ENCODE results near the gene TCAIM. TPM values are rescaled to one million over a fixed set of nuclear protein-coding genes. Genes with fewer than 3 reads are reported as not detected.

Gene TCAIM
- total and polyA plus RNA-seq, 2 donors (not counting 3 experiments of a cell fraction or from before 2014, with no cell fraction given): 9.2 to 18.2 TPM

GRCh38 chr3:44424758-44425157 lies 86.2 kb downstream of the TCAIM start:
- POLR2A ChIA-PET: no interaction called here
- TF ChIP-seq POLR2AphosphoS5 (IDR thresholded peaks at IDR 0.05; ENCODE audit: insufficient read depth, low read depth, low read length) (no peak), FOS (IDR thresholded peaks at IDR 0.05; ENCODE audit: borderline replicate concordance, insufficient read depth, low read length) (no peak), JUN (IDR thresholded peaks at IDR 0.05; ENCODE audit: borderline replicate concordance, insufficient read depth, insufficient read length, low read depth) (no peak), EZH2 (IDR thresholded peaks at IDR 0.05; ENCODE audit: borderline replicate concordance, low read depth, low read length, severe bottlenecking) (no peak)
- dilution Hi-C loops (cut with MboI; ENCODE audit: extremely low pct_ligation_motif_present, low sequenced_read_pairs): no loop called here
- Histone ChIP-seq H3K27me3 (ENCODE audit: control insufficient read depth in 2 of 2, insufficient read depth in 2 of 2, low read length in 2 of 2) (no peaks in the 10 kb centered on the region), H3K4me1 (ENCODE audit: control insufficient read depth, extremely low read depth, insufficient read depth, low read length) (no peaks in the 10 kb centered on the region), H3K9ac (replicated peaks; ENCODE audit: extremely low read depth, insufficient read depth, low read length) (no peak overlapping the region), H3K27ac (ENCODE audit: insufficient read depth, low read depth, low read length) (no peak overlapping the region), H3K79me2 (ENCODE audit: control insufficient read depth, insufficient read depth, low read length) (no peaks in the 10 kb centered on the region), H4K20me1 (replicated peaks; ENCODE audit: control insufficient read depth, extremely low read depth, insufficient read depth, low read length) (no peaks in the 10 kb centered on the region), H3K4me2 (ENCODE audit: insufficient read depth, low read length) (no peak overlapping the region), H3K9me1 (replicated peaks; ENCODE audit: control insufficient read depth, extremely low read depth, insufficient read depth, low read length) (no peaks in the 10 kb centered on the region), H3K36me3 (ENCODE audit: control insufficient read depth in 2 of 2, extremely low read depth in 1 of 2, insufficient read depth in 2 of 2, low read length in 2 of 2) (no peaks in the 10 kb centered on the region), H3K9me3 (replicated peaks; ENCODE audit: control insufficient read depth, insufficient read depth, low read length) (no peaks in the 10 kb centered on the region), H3K4me3 (replicated peaks in 1 of 3; ENCODE audit: insufficient read depth in 1 of 3, low read depth in 1 of 3, low read length in 3 of 3) (no peak overlapping the region), H2AFZ (ENCODE audit: low read depth, low read length) (no peak overlapping the region)
- no TSS peak for BruUV-seq (replicated peaks)
- FAIRE-seq (no peak), DNase-seq (ENCODE audit: low read depth, low spot score) (no peak)
- CTCF ChIA-PET: interaction anchor here (1.2 to 1.3 kb wide), 2 partner anchors 15 to 17 kb away, joined by 3 to 5 read pairs; no protein-coding TSS in a partner anchor
- intact Hi-C loops (cut with micrococcal nuclease): no loop called here

DNA sequence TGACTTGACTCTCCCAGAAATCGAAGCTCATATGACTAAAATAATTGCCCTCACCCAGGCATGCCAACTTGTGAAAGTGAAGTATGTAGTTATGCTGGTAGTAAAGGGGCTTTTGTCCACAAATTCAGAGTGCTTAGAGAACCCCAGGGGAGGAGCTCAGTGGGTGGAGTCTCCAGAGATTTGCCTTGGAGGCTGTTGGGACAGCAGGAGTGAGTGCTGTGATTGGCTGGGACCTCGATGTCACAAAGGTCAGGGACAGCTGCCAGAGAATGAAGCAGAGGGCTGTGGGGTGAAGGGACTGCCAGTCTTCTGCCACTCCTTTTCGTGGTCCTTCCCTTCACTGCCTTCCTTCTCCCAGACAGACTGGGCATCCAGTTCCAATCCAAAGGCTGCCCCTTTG lies 89.1 kb downstream of the TCAIM start:
- Histone ChIP-seq H3K4me2 (ENCODE audit: insufficient read depth, low read length) (no peak overlapping the region), H3K27me3 (ENCODE audit: control insufficient read depth in 2 of 2, insufficient read depth in 2 of 2, low read length in 2 of 2) (no peaks in the 10 kb centered on the region), H3K4me1 (ENCODE audit: control insufficient read depth, extremely low read depth, insufficient read depth, low read length) (no peaks in the 10 kb centered on the region), H3K27ac (ENCODE audit: insufficient read depth, low read depth, low read length) (no peak overlapping the region), H2AFZ (ENCODE audit: low read depth, low read length) (no peak overlapping the region), H3K9me1 (replicated peaks; ENCODE audit: control insufficient read depth, extremely low read depth, insufficient read depth, low read length) (no peaks in the 10 kb centered on the region), H4K20me1 (replicated peaks; ENCODE audit: control insufficient read depth, extremely low read depth, insufficient read depth, low read length) (no peaks in the 10 kb centered on the region), H3K4me3 (replicated peaks in 1 of 3; ENCODE audit: insufficient read depth in 1 of 3, low read depth in 1 of 3, low read length in 3 of 3) (no peak overlapping the region), H3K9me3 (replicated peaks; ENCODE audit: control insufficient read depth, insufficient read depth, low read length) (no peaks in the 10 kb centered on the region), H3K36me3 (ENCODE audit: control insufficient read depth in 2 of 2, extremely low read depth in 1 of 2, insufficient read depth in 2 of 2, low read length in 2 of 2) (no peaks in the 10 kb centered on the region), H3K9ac (replicated peaks; ENCODE audit: extremely low read depth, insufficient read depth, low read length) (no peak overlapping the region), H3K79me2 (ENCODE audit: control insufficient read depth, insufficient read depth, low read length) (no peaks in the 10 kb centered on the region)
- POLR2A ChIA-PET: no interaction called here
- CTCF ChIA-PET: interaction anchor here (1.0 to 1.3 kb wide), 2 partner anchors 9 to 12 kb away, joined by 3 to 4 read pairs; no protein-coding TSS in a partner anchor
- TF ChIP-seq, protein P1, sequence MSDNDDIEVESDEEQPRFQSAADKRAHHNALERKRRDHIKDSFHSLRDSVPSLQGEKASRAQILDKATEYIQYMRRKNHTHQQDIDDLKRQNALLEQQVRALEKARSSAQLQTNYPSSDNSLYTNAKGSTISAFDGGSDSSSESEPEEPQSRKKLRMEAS (IDR thresholded peaks at IDR 0.05; ENCODE audit: insufficient read depth, insufficient read length): no peak
- TF ChIP-seq GATA2 (IDR thresholded peaks at IDR 0.05; ENCODE audit: insufficient read depth, insufficient read length, low read depth, low read length) (no peak), JUN (IDR thresholded peaks at IDR 0.05; ENCODE audit: borderline replicate concordance, insufficient read depth, insufficient read length, low read depth) (no peak), POLR2AphosphoS5 (IDR thresholded peaks at IDR 0.05; ENCODE audit: insufficient read depth, low read depth, low read length) (no peak), MYC (IDR thresholded peaks at IDR 0.05; ENCODE audit: low read depth, low read length) (no peak), FOS (IDR thresholded peaks at IDR 0.05; ENCODE audit: borderline replicate concordance, insufficient read depth, low read length) (no peak), EZH2 (IDR thresholded peaks at IDR 0.05; ENCODE audit: borderline replicate concordance, low read depth, low read length, severe bottlenecking) (no peak)
- dilution Hi-C loops (cut with MboI; ENCODE audit: extremely low pct_ligation_motif_present, low sequenced_read_pairs): no loop called here
- DNase-seq (ENCODE audit: low read depth, low spot score) (no peak), FAIRE-seq (no peak)
- intact Hi-C loops (cut with micrococcal nuclease): no loop called here
- no TSS peak for BruUV-seq (replicated peaks)
